ENCODE results near the gene PRSS56. TPM values are rescaled to one million over a fixed set of nuclear protein-coding genes. Genes with fewer than 3 reads are reported as not detected.

Gene PRSS56
- polyA plus RNA-seq, 4 donors = 0.15 to 0.29 TPM; not detected in 2

GRCh38 chr2:232501331-232501771 is 18.8 kb upstream of the PRSS56 start:
- no peak for DNase-seq (ENCODE audit: low read depth in 4 of 4, low spot score in 3 of 4)

GRCh38 chr2:232501794-232502390 is 18.3 kb upstream of the PRSS56 start:
- DNase-seq (ENCODE audit: low read depth in 4 of 4, low spot score in 3 of 4) = no peak

- no peak for DNase-seq (ENCODE audit: low read depth in 4 of 4, low spot score in 3 of 4)
Observed at GRCh38 chr2:232502511-232502910, 17.7 kb upstream of the PRSS56 start.

- no peak for DNase-seq (ENCODE audit: low read depth in 4 of 4, low spot score in 3 of 4)
Observed at GRCh38 chr2:232502911-232503808, 17.0 kb upstream of the PRSS56 start.

GRCh38 chr2:232503809-232504323 is 16.3 kb upstream of the PRSS56 start:
- no peak for DNase-seq (ENCODE audit: low read depth in 4 of 4, low spot score in 3 of 4)

GRCh38 chr2:232504438-232504837 is 15.8 kb upstream of the PRSS56 start:
- no peak for DNase-seq (ENCODE audit: low read depth in 4 of 4, low spot score in 3 of 4)

GRCh38 chr2:232505856-232506255 is 14.3 kb upstream of the PRSS56 start:
- DNase-seq (ENCODE audit: low read depth in 4 of 4, low spot score in 3 of 4) = peak in 1 of 4 donors; percentile 67

GRCh38 chr2:232506709-232507108 is 13.5 kb upstream of the PRSS56 start:
- no peak for DNase-seq (ENCODE audit: low read depth in 4 of 4, low spot score in 3 of 4)

- DNase-seq (ENCODE audit: low read depth in 4 of 4, low spot score in 3 of 4) = no peak
Observed at GRCh38 chr2:232508251-232508650, 11.9 kb upstream of the PRSS56 start.

- DNase-seq (ENCODE audit: low read depth in 4 of 4, low spot score in 3 of 4) = no peak
Observed at GRCh38 chr2:232511336-232511890, 8.8 kb upstream of the PRSS56 start.

GRCh38 chr2:232512602-232513001 is 7.6 kb upstream of the PRSS56 start:
- DNase-seq (ENCODE audit: low read depth in 4 of 4, low spot score in 3 of 4) = no peak

GRCh38 chr2:232513353-232513752 is 6.8 kb upstream of the PRSS56 start:
- DNase-seq (ENCODE audit: low read depth in 4 of 4, low spot score in 3 of 4) = no peak

GRCh38 chr2:232515639-232516038 is 4.5 kb upstream of the PRSS56 start:
- DNase-seq (ENCODE audit: low read depth in 4 of 4, low spot score in 3 of 4) = no peak

GRCh38 chr2:232516551-232516950 is 3.6 kb upstream of the PRSS56 start:
- no peak for DNase-seq (ENCODE audit: low read depth in 4 of 4, low spot score in 3 of 4)

GRCh38 chr2:232518844-232519243 is 1.3 kb upstream of the PRSS56 start:
- no peak for DNase-seq (ENCODE audit: low read depth in 4 of 4, low spot score in 3 of 4)

GRCh38 chr2:232520489-232520888 is 301 bp downstream of the PRSS56 start:
- no peak for DNase-seq (ENCODE audit: low read depth in 4 of 4, low spot score in 3 of 4)

GRCh38 chr2:232521098-232521497 is 910 bp downstream of the PRSS56 start:
- DNase-seq (ENCODE audit: low read depth in 4 of 4, low spot score in 3 of 4) = no peak

- DNase-seq (ENCODE audit: low read depth in 4 of 4, low spot score in 3 of 4) = no peak
Observed at GRCh38 chr2:232521959-232522622, 1.9 kb downstream of the PRSS56 start.

- no peak for DNase-seq (ENCODE audit: low read depth in 4 of 4, low spot score in 3 of 4)
Observed at GRCh38 chr2:232522623-232523401, 2.6 kb downstream of the PRSS56 start.

GRCh38 chr2:232523402-232523681 is 3.2 kb downstream of the PRSS56 start:
- DNase-seq (ENCODE audit: low read depth in 4 of 4, low spot score in 3 of 4) = no peak
